ENCODE results near the gene ZNF436. TPM values are rescaled to one million over a fixed set of nuclear protein-coding genes. Genes with fewer than 3 reads are reported as not detected.

Gene ZNF436
- total and polyA plus RNA-seq, 7 experiments from 2014 or later: 2.9 to 11.7 (median 5.1) TPM

DNA sequence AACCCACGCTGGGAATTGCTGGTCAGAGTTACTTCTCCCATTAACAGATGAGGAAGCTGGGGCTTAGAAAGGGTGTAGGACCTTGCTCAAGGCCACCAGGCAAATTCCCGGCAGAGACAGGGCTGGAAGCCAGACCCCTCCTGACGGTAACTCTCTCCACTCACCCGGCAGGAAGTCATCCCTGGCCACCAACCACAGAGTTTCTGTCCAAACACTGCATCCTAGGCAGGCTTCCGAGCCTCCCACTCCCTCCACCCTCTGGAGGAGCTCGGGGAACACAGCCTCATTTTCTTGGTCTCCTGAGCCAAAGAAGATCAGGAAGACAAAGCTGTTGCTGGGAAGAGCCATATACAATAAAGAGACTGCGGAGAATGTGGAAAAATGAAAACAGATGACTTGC lies 25.0 kb upstream of the ZNF436 start:
- Mint-ChIP-seq H3K27me3 (no peaks in the 10 kb centered on the region), H3K4me3 (no peak overlapping the region), H3K9me3 (no peaks in the 10 kb centered on the region), H3K4me1 (peaks cover 0 to 5% (median 0%) of the 10 kb centered on the region in 7 donors), H3K36me3 (peaks cover 3 to 40% (median 12%) of the 10 kb centered on the region in 5 donors), H3K27ac (no peak overlapping the region)
- DNase-seq (no peak), ATAC-seq (no peak)
- Histone ChIP-seq H3K27me3 (ENCODE audit: control insufficient read depth in 2 of 2, insufficient read depth in 2 of 2, low read length in 2 of 2) (no peaks in the 10 kb centered on the region), H3K9me3 (ENCODE audit: control insufficient read depth in 2 of 3, low read length in 3 of 3) (no peaks in the 10 kb centered on the region), H3K4me1 (ENCODE audit: control insufficient read depth in 2 of 2, insufficient read depth in 2 of 2, low read length in 2 of 2) (no peaks in the 10 kb centered on the region), H3K27ac (ENCODE audit: low read depth, low read length) (no peak overlapping the region), H3K36me3 (ENCODE audit: control insufficient read depth in 2 of 3, insufficient read depth in 3 of 3, low read length in 3 of 3) (peaks cover 0 to 40% (median 0%) of the 10 kb centered on the region in 3 experiments), H3K4me3 (ENCODE audit: low read length) (no peak overlapping the region)
- ChIA-PET CTCF (interaction anchor here (0.8 to 2.2 kb wide), 2 partner anchors 8 to 16 kb away, joined by 4 to 6 read pairs; no protein-coding TSS in a partner anchor), POLR2A (no interaction called here)
- intact Hi-C loops (cut with micrococcal nuclease): no loop called here

- ChIA-PET POLR2A (no interaction called here), CTCF (interaction anchor here (0.8 to 2.2 kb wide), 2 partner anchors 8 to 16 kb away, joined by 4 to 6 read pairs; no protein-coding TSS in a partner anchor)
- H3K4me3 Mint-ChIP-seq: no peak overlapping the region
Observed at GRCh38 chr1:23394181-23394580, 24.5 kb upstream of the ZNF436 start.

DNA sequence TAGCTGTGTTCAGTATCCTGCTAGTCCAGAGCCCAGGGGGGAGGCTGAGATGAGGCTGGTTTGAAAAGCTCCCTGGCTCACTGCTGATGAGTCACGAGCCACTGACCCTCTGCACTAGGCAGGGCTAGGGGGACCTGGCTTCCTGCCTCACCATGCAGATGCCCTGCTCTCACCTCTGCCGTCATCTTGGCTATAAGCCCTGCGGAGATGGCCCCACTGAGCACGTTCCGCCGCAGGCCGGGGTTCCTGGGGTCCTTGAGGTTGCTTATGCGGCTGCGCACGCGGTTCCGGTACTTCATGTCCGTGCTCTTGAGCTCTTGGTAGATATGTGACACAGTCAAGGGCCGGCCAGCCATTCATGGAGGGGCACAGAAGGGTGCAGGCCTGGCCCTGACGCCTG lies 24.1 kb upstream of the ZNF436 start:
- Mint-ChIP-seq H3K36me3 (peaks cover 2 to 39% (median 12%) of the 10 kb centered on the region in 5 donors), H3K4me1 (peaks cover 0 to 5% (median 0%) of the 10 kb centered on the region in 7 donors), H3K4me3 (no peak overlapping the region), H3K27me3 (no peaks in the 10 kb centered on the region), H3K9me3 (no peaks in the 10 kb centered on the region), H3K27ac (no peak overlapping the region)
- intact Hi-C loops (cut with micrococcal nuclease): no loop called here
- Histone ChIP-seq H3K4me1 (ENCODE audit: control insufficient read depth in 2 of 2, insufficient read depth in 2 of 2, low read length in 2 of 2) (no peaks in the 10 kb centered on the region), H3K36me3 (ENCODE audit: control insufficient read depth in 2 of 3, insufficient read depth in 3 of 3, low read length in 3 of 3) (peaks cover 0 to 40% (median 0%) of the 10 kb centered on the region in 3 experiments), H3K9me3 (ENCODE audit: control insufficient read depth in 2 of 3, low read length in 3 of 3) (no peaks in the 10 kb centered on the region), H3K27ac (ENCODE audit: low read depth, low read length) (no peak overlapping the region), H3K4me3 (ENCODE audit: low read length) (no peak overlapping the region), H3K27me3 (ENCODE audit: control insufficient read depth in 2 of 2, insufficient read depth in 2 of 2, low read length in 2 of 2) (no peaks in the 10 kb centered on the region)
- no peak for DNase-seq
- ChIA-PET POLR2A (no interaction called here), CTCF (interaction anchor here (0.8 to 2.2 kb wide), 2 partner anchors 9 to 17 kb away, joined by 4 to 6 read pairs; no protein-coding TSS in a partner anchor)
- no peak for ATAC-seq

More at GRCh38 chr1:23394181-23394580, 24.5 kb upstream of the ZNF436 start:
- no peaks in the 10 kb centered on the region for H3K4me1 ChIP-seq (ENCODE audit: control insufficient read depth in 2 of 2, insufficient read depth in 2 of 2, low read length in 2 of 2)
- H3K36me3 ChIP-seq (ENCODE audit: control insufficient read depth in 2 of 3, insufficient read depth in 3 of 3, low read length in 3 of 3): peaks cover 0 to 40% (median 0%) of the 10 kb centered on the region in 3 experiments
- no peak overlapping the region for H3K27ac Mint-ChIP-seq
- H3K9me3 Mint-ChIP-seq: no peaks in the 10 kb centered on the region
- H3K4me3 ChIP-seq (ENCODE audit: low read length): no peak overlapping the region
- peaks cover 0 to 5% (median 0%) of the 10 kb centered on the region in 7 donors for H3K4me1 Mint-ChIP-seq
- intact Hi-C loops (cut with micrococcal nuclease): no loop called here
- H3K9me3 ChIP-seq (ENCODE audit: control insufficient read depth in 2 of 3, low read length in 3 of 3): no peaks in the 10 kb centered on the region
- peaks cover 2 to 39% (median 12%) of the 10 kb centered on the region in 5 donors for H3K36me3 Mint-ChIP-seq
- no peaks in the 10 kb centered on the region for H3K27me3 ChIP-seq (ENCODE audit: control insufficient read depth in 2 of 2, insufficient read depth in 2 of 2, low read length in 2 of 2)
- H3K27ac ChIP-seq (ENCODE audit: low read depth, low read length): no peak overlapping the region
- no peak for ATAC-seq
- H3K27me3 Mint-ChIP-seq: no peaks in the 10 kb centered on the region
- DNase-seq: no peak

DNA sequence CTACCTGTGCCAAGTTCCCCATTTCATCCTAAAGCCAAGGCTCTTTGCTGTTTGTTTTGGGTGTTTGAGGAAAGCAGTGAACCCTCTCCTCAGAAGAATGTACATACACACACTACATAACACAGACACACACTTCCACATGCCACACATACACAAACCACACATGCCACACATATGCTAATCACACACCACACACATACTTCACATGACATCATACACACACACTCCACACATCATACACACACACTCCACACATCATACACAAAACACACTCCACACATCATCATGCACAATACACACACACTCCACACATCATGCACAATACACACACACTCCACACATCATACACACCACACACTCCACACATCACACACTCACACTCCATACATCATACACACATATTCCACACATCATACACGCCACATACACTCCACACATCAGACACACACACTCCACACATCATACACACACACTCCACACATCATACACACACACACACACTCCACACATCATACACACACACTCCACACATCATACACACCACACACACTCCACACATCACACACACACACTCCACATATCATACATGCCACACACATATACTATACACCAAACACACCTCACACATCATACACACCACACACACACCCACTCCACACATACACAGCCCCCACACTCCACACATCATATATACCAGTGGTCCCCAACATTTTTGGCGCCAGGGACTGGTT lies 22.7 kb upstream of the ZNF436 start:
- ATAC-seq: no peak
- intact Hi-C loops (cut with micrococcal nuclease): no loop called here
- Histone ChIP-seq H3K27ac (ENCODE audit: low read depth, low read length) (no peak overlapping the region), H3K4me1 (ENCODE audit: control insufficient read depth in 2 of 2, insufficient read depth in 2 of 2, low read length in 2 of 2) (no peaks in the 10 kb centered on the region), H3K36me3 (ENCODE audit: control insufficient read depth in 2 of 3, insufficient read depth in 3 of 3, low read length in 3 of 3) (peaks cover 0 to 38% (median 0%) of the 10 kb centered on the region in 3 experiments), H3K9me3 (ENCODE audit: control insufficient read depth in 2 of 3, low read length in 3 of 3) (no peaks in the 10 kb centered on the region), H3K4me3 (ENCODE audit: low read length) (no peak overlapping the region), H3K27me3 (ENCODE audit: control insufficient read depth in 2 of 2, insufficient read depth in 2 of 2, low read length in 2 of 2) (no peaks in the 10 kb centered on the region)
- Mint-ChIP-seq H3K4me3 (no peak overlapping the region), H3K27ac (no peak overlapping the region), H3K4me1 (peaks cover 0 to 5% (median 0%) of the 10 kb centered on the region in 7 donors), H3K9me3 (no peaks in the 10 kb centered on the region), H3K27me3 (no peaks in the 10 kb centered on the region), H3K36me3 (peaks cover under 1 to 32% (median 7%) of the 10 kb centered on the region in 5 donors)
- ChIA-PET CTCF (no interaction called here), POLR2A (no interaction called here)
- no peak for DNase-seq

DNA sequence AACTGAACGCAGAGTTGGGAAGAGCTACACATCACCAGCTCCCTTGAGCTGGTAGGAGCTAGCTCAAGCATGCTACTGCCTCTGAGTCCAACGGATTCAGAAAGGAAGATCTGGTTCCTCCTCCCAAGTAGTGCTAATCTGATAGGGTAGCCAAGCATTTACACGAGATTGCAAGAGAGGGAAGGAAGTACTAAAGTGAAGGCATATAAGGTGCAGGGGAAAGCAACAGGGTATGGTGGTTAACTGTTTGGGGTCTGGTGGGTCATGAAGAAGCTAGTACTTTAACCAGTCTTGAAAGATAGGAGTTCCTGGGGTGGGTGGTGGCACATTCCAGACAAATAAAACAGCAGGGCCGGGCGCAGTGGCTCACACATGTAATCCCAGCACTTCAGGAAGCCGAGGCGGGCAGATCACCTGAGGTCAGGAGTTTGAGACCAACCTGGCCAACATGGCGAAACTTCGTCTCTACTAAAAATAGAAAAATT lies 20.2 kb upstream of the ZNF436 start:
- H3K4me1 Mint-ChIP-seq: peaks cover 0 to 2% (median 0%) of the 10 kb centered on the region in 7 donors
- peak overlapping the region in 4 of 9 donors; percentile 28 to 67 (median 46) for H3K27ac Mint-ChIP-seq
- no peak overlapping the region for H3K4me3 ChIP-seq (ENCODE audit: low read length)
- ATAC-seq (no peak), DNase-seq (no peak)
- H3K4me1 ChIP-seq (ENCODE audit: control insufficient read depth in 2 of 2, insufficient read depth in 2 of 2, low read length in 2 of 2): no peaks in the 10 kb centered on the region
- H3K36me3 ChIP-seq (ENCODE audit: control insufficient read depth in 2 of 3, insufficient read depth in 3 of 3, low read length in 3 of 3): peaks cover 0 to 38% (median 0%) of the 10 kb centered on the region in 3 experiments
- H3K27ac ChIP-seq (ENCODE audit: low read depth, low read length): no peak overlapping the region
- POLR2A ChIA-PET: interaction anchor here (0.9 kb wide), 1 partner anchor 35 kb away, joined by 3 read pairs; no protein-coding TSS in a partner anchor
- no peaks in the 10 kb centered on the region for H3K9me3 Mint-ChIP-seq
- no peaks in the 10 kb centered on the region for H3K9me3 ChIP-seq (ENCODE audit: control insufficient read depth in 2 of 3, low read length in 3 of 3)
- peaks cover 0 to 19% (median 5%) of the 10 kb centered on the region in 5 donors for H3K36me3 Mint-ChIP-seq
- intact Hi-C loops (cut with micrococcal nuclease): no loop called here
- H3K4me3 Mint-ChIP-seq: no peak overlapping the region
- no peaks in the 10 kb centered on the region for H3K27me3 Mint-ChIP-seq
- CTCF ChIA-PET: interaction anchor here (0.6 kb wide), 1 partner anchor 1179 kb away, joined by 4 read pairs; no protein-coding TSS in a partner anchor
- no peaks in the 10 kb centered on the region for H3K27me3 ChIP-seq (ENCODE audit: control insufficient read depth in 2 of 2, insufficient read depth in 2 of 2, low read length in 2 of 2)

DNA sequence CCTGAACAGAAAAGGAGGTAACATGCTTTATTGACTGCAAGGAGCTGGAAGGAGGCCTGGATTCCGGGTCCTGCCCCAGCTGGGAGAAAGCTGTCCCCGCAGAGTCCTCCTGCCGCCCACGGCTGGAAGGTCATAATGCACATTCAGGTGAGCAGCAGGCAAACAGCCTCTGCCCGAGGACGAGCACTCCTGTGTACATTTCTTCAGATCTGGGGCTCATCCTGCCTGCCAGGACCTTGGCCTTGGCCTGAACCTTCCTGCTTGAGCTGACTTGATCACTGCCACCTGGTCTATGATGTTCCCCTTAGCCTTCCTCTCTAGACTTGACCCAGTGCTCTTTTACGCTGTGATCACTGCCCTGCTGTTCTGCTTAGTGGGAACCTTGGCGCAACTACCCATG lies 17.9 kb upstream of the ZNF436 start:
- peak overlapping the region in 1 of 9 donors; percentile 25 for H3K27ac Mint-ChIP-seq
- H3K9me3 ChIP-seq (ENCODE audit: control insufficient read depth in 2 of 3, low read length in 3 of 3): no peaks in the 10 kb centered on the region
- no peaks in the 10 kb centered on the region for H3K9me3 Mint-ChIP-seq
- no peaks in the 10 kb centered on the region for H3K27me3 ChIP-seq (ENCODE audit: control insufficient read depth in 2 of 2, insufficient read depth in 2 of 2, low read length in 2 of 2)
- DNase-seq (no peak), ATAC-seq (no peak)
- intact Hi-C loops (cut with micrococcal nuclease): no loop called here
- no peak overlapping the region for H3K4me3 Mint-ChIP-seq
- H3K36me3 ChIP-seq (ENCODE audit: control insufficient read depth in 2 of 3, insufficient read depth in 3 of 3, low read length in 3 of 3): peaks cover 0 to 38% (median 0%) of the 10 kb centered on the region in 3 experiments
- ChIA-PET CTCF (no interaction called here), POLR2A (no interaction called here)
- peaks cover 0 to 23% (median 7%) of the 10 kb centered on the region in 5 donors for H3K36me3 Mint-ChIP-seq
- H3K4me3 ChIP-seq (ENCODE audit: low read length): no peak overlapping the region
- no peaks in the 10 kb centered on the region for H3K27me3 Mint-ChIP-seq
- H3K4me1 Mint-ChIP-seq: peaks cover 0 to 2% (median 0%) of the 10 kb centered on the region in 7 donors
- no peak overlapping the region for H3K27ac ChIP-seq (ENCODE audit: low read depth, low read length)
- H3K4me1 ChIP-seq (ENCODE audit: control insufficient read depth in 2 of 2, insufficient read depth in 2 of 2, low read length in 2 of 2): no peaks in the 10 kb centered on the region
